Stimulated activated CD4-positive, alpha-beta T cell treated with anti-CD3 and anti-CD28 coated beads, Interleukin-1b, Interleukin-23, amount 100 ng/mL, for 4 hours (primary cell): ENCODE data around the gene MEN1.

Experiments
- DNase-seq, 2 donors: peaks; one replicate each; pipeline ENCODE4 v3.0.0-alpha.2; 2020; ENCODE audit warnings: low read depth in 2 of 2

The MEN1 gene

DNA sequence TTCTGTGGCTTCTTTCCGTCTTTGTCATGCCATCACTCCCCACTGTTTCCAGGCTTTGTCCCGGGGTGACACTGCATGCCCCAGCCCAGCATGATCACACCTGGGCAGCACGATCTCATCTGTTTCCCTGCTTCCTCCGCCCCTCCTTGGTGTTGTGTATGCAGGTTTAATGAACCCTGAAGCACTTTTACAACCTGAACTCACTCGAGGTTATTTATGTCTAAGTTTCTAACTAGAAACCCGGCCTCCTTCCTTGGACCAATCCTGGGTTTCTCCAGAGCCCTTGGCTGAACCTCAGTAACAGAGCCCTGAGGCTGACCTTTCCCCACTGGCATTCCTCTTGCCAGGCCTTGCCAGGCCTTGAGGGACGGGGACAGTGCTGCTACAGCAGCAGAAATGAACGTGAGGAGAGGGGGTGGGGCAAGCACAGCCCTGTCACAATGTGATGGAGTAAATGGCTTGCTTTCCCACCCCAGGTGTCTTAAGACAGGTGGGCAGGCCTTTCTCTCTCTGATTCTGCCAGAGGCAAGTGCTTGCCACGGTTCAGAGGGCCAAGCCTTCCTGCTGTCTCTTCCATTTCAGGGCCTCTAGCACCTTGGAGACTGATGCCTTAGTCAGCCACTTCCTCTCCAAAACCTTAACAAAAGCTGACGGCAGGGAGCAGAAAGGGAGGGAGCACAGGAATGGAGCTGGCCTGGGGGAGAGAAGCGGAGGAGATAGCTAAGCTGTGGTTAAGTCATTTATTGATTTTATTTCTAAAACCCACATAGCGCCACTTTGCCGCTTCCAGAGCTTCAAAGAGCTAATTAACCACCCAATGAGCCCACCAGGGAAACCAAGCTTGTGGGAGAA lies 47.5 kb downstream of the MEN1 start:
- DNase-seq = no peak

DNA sequence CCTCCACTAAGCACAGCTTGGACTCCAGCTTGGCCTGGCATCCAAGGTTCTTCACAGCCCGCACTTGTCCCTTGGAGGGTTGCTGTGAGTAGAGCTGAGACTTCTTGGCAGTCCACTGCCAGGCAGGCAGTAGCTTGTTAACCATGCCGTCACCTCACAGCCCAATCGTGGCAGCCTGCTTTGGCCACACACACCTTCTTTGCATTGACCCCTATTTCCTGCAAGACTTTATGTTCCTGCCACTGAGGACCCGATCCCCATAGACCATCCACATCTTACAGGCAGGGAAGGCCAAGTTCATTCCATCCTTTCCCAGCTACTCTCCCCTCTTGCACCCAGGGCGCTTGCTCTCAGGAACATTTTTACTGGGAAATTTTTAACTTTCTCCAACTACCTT lies 48.1 kb downstream of the MEN1 start:
- DNase-seq = no peak

- no peak for DNase-seq
Observed at GRCh38 chr11:64760759-64761420, 49.5 kb downstream of the MEN1 start.

- DNase-seq = no peak
Observed at GRCh38 chr11:64759722-64760719, 50.3 kb downstream of the MEN1 start, which contains the start of gene PYGM. TSS of gene PYGM (minus strand) at chr11:64759974. CDS start at chr11:64759898, 76 bp downstream.

- no peak for DNase-seq
Observed at GRCh38 chr11:64759131-64759721, 51.1 kb downstream of the MEN1 start.

GRCh38 chr11:64758330-64759079 lies 51.8 kb downstream of the MEN1 start:
- no peak for DNase-seq

DNA sequence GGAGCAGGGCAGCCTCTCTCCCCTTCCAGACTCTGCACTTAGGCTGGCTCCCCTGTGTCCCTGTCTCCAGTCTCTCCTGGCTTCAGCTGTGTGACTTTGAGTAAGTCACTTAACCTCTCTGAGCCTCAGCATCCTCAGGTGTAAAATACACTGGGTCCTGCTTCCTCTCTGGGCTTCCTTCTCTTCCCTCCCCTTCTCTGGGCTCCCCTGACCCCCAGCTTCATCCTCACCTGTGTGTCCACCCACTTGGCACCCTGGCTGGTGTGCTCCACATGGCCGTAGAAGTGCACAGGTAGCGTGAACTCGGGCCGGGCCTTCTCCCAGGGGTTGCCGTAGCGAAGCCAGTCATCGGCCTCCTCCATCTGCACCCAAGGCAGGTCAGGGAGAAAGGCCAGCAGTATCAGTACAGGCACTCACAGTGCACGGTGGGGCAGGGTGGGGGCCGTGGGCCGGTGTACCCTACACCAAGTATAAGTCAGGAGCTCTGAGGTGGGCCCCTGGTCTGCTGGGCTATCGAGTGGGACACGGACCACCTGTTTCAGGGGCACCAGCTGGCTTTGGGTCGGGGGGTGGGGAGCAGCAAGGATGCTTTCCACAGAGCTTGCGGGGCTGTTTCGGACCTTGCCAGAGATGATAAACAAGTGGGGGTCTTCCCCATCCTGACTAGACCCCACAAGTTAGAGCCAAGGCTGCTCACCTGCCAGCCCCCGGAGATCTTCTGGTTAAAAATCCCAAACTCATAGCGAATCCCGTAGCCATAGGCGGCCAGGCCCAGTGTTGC lies 52.6 kb downstream of the MEN1 start:
- DNase-seq = no peak

DNA sequence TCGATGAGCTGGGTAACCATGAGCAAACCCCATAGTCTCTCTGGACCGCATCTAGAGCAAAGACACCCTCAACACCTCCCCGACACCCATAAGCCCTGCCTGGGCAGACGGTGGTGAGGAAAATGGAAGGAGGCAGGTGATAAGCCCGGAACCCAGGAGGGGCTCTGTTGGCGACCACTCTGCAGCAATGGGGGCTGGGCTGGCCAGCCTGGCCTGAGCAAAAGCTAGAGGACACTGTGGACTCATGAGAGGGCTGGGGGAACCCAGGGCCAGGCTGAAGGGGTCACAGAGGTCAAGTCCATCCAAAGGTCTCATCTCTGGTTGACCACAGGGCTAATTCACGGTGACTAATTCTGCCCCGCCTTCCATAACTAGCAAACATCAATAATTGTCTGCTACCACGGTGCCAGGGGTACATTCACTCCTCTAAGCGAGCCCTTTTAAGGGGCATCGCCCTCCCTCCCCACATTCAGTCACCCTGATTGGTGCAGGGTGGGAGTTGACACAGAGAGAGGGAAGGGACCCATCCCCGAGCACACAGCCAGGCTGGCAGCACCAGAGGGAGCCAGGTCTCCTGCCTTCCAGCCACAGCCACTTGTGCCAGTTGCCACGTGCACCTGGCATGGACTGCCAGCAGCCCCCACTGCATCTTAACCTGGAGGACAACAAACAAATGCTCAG lies 54.5 kb downstream of the MEN1 start:
- DNase-seq = no peak

GRCh38 chr11:64754919-64755662 lies 55.3 kb downstream of the MEN1 start:
- no peak for DNase-seq

DNA sequence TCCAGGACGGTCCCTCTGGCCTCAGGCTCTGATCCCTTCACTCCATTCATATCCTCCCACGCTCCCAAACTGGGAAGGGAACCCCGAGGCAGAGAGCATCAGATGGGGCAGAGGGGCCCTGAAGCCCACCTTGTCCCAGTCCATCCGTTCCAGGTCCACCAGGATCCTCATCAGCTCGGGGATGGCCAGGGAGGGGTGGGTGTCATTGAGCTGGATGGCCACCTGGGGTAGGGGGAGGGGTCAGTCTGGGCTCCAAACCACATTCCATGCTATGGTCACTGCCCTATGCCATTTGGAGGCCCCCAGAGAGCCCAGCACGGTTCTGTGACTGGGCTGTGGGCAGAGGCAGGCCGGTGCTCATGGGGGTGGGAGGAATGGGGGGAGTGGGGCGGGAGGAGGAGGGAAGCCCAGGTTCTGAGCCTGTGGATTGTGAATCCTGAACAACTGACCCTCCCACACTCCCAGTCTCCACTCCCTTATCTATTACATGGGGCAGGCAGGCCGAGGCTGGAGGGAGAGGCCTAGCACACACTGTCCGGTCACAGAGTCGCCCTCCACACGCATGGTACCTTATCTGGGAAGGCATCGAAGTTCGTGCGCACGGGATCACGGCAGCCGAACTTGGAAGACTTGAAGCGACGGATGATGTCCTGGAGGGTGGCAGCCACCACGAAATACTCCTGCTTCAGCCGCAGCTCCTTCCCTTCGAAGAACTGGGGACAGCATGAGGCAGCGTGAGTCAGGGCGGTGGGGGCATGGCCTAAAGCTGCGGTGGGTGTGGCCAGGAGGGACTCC lies 56.0 kb downstream of the MEN1 start:
- no peak for DNase-seq
